ENCODE results near the gene TRPC4. TPM values are rescaled to one million over a fixed set of nuclear protein-coding genes. Genes with fewer than 3 reads are reported as not detected.
A peak's percentile ranks its signal among the peaks of the same experiment; 100 is the strongest.

Gene TRPC4
- total RNA-seq, 1 experiment from 2014 or later: 0.26 TPM

DNA sequence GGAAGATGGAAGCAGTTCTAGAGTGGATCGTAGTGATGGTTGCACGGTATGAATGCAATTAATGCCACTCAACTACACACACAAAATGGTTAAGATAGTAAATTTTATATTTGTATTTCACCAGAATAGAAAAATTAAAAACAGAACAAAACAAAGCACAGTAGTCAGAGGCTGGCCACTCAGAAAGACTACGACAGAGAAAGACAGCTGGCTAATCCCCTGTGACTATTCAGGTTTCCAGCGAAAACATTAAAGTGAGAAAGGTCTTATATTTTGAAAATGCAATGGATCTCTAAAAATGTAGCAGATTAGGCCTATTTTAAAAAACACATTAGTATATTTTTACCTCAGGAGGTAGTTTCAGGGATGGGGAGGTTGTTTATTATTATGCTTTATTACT lies 139.7 kb downstream of the TRPC4 start:
- no peak for DNase-seq (ENCODE audit: low read depth)

- DNase-seq (ENCODE audit: low read depth): no peak
Measured at GRCh38 chr13:37716420-37717195, 153.0 kb downstream of the TRPC4 start.

- peak; percentile 66 for DNase-seq (ENCODE audit: low read depth)
Measured at GRCh38 chr13:37715606-37716015, 154.0 kb downstream of the TRPC4 start.

DNA sequence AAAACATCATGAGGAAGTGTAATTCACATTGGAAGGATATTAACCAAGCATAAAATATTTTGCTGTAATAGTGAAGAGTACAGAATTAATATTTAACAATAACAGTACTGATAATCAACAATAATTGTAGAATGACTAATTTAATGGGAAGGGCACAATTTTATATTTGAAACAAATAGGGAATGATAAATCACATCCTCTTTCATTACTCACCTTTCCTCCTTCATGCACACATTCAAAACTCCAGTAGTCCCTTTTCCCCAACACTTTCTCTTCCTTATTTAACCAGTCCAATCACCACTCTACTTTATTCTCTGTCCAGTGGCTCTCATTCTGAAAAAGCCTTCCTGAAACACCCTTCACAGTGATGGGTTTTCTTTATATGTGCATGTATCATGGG lies 160.3 kb downstream of the TRPC4 start:
- peak; percentile 15 for DNase-seq (ENCODE audit: low read depth)

- DNase-seq (ENCODE audit: low read depth): no peak
Measured at GRCh38 chr13:37707739-37708500, 161.7 kb downstream of the TRPC4 start.

GRCh38 chr13:37706041-37706440 lies 163.5 kb downstream of the TRPC4 start:
- DNase-seq (ENCODE audit: low read depth): no peak

- DNase-seq (ENCODE audit: low read depth): peak; percentile 81
Measured at GRCh38 chr13:37701972-37702371, 167.6 kb downstream of the TRPC4 start.

DNA sequence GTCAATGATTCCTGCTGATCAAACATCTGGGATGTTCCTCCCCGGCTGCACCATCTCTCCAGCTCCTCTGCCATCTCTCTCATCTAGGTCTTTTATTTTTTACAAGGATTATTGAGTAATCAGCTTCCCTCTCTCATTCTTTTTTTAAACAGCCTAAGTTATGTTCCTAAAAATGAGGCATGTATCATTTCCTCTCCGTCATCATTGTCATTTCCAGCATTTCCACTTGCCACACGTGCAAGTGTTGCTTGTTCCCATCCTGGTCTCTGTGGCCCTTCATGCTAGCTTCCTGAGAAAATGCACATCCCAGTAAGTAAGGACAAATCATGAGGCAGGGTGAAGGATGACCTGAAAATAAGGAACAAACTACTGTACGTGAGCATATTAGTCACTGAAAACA lies 168.3 kb downstream of the TRPC4 start:
- peak; percentile 17 for DNase-seq (ENCODE audit: low read depth)

GRCh38 chr13:37700887-37701286 lies 168.7 kb downstream of the TRPC4 start:
- no peak for DNase-seq (ENCODE audit: low read depth)

- peak; percentile 16 for DNase-seq (ENCODE audit: low read depth)
Measured at GRCh38 chr13:37695200-37695599, 174.4 kb downstream of the TRPC4 start.

DNA sequence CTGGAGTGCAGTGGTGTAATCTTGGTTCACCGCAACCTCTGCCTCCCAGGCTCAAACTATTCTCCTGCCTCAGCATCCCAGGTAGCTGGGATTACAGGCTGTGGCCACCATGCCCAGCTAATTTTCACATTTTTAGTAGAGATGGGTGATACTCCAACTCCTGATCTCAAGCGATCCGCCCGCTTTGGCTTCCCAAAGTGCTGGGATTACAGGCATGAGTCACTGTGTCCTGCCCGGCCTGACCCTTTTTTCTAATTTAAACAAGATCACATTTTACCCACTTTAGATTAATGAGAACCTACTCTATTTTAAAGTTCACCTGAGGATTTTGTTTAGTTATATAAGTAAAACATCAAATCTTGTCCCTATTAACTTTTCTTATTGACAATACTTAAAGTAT lies 179.2 kb downstream of the TRPC4 start:
- DNase-seq (ENCODE audit: low read depth): no peak

GRCh38 chr13:37686501-37686900 lies 183.1 kb downstream of the TRPC4 start:
- no peak for DNase-seq (ENCODE audit: low read depth)

- DNase-seq (ENCODE audit: low read depth): no peak
Measured at GRCh38 chr13:37685206-37685605, 184.4 kb downstream of the TRPC4 start.

GRCh38 chr13:37682496-37682895 lies 187.1 kb downstream of the TRPC4 start:
- no peak for DNase-seq (ENCODE audit: low read depth)

DNA sequence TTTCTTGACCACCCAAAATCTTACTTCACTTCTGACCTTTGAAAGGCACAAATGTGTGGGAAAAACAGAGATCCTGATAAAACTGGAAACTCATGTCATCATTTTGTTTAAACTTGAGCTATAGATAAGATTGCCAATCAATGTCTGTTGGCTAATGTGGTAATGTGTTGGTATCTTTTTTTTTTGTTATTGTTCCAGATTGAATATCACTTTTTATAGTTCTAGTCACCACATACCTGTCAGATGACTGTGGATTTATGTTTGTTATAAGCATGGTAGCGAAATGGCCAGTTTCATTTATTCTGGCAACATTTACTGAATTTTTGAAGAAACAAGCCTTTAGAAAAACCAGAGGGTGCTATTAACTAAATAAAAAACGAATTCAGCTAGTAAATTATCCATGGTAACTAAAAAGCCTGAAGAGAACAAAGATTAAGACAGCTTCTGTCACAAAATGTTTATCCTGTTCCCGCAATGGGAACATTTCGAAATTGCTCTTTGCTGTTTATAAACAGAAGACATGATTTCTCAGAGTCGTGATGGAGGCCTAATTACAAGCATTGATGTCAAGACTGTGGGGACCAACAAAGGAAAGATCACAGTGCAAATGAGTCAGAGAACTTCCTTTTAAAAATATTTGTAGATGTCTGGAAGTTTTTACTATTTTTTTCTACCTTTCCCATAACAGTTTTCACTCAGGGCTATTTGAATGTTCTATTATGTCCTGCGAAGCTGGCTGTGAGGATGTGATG lies 188.1 kb downstream of the TRPC4 start:
- peak; percentile 49 for DNase-seq (ENCODE audit: low read depth)

GRCh38 chr13:37680137-37680536 lies 189.4 kb downstream of the TRPC4 start:
- DNase-seq (ENCODE audit: low read depth): no peak

DNA sequence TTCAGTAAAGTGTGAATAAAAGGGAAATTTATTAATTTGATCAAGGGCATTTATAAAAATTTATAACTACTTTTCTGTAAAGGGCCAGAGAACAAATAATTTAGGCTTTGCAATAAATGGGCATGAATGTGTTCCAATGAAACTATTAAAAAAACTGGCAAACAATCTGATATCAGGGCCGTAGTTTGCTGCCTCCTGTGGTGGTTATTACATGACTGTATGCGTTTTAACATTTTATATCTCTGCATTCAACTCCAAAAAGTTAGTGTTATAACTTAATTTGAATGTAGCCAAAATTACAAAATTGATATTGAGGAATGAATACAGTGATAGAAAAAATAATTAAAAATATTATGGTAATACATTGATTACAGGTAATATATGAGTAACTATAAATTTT lies 190.5 kb downstream of the TRPC4 start:
- no peak for DNase-seq (ENCODE audit: low read depth)

DNA sequence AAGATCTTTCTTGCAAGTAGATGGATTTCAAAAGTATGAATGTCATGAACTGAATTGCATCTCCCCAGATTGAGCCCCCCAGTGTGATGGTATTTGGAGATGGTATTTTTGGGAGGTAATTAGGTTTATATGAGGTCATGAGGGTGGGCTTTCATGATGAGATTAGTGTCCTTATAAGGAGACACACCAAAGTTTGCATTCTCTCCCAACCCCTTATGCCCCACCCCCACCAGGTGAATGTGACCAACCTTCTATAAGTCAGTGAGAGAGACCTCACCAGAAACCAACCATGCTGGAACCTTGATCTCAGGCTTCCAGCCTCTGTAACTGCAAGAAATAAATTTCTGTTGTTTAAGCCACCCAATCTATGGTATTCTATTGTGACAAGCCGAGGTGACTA lies 199.7 kb downstream of the TRPC4 start:
- no peak for DNase-seq (ENCODE audit: low read depth)

GRCh38 chr13:37667702-37668101 lies 201.9 kb downstream of the TRPC4 start:
- DNase-seq (ENCODE audit: low read depth): no peak

- DNase-seq (ENCODE audit: low read depth): no peak
Measured at GRCh38 chr13:37666036-37666435, 203.5 kb downstream of the TRPC4 start.

- DNase-seq (ENCODE audit: low read depth): peak; percentile 4
Measured at GRCh38 chr13:37665420-37665819, 204.2 kb downstream of the TRPC4 start.

- DNase-seq (ENCODE audit: low read depth): no peak
Measured at GRCh38 chr13:37663724-37664123, 205.8 kb downstream of the TRPC4 start.
